H1 (cell line): ENCODE data around the gene FOXRED1. TPM values are rescaled to one million over a fixed set of nuclear protein-coding genes. Genes with fewer than 3 reads are reported as not detected.

ENCODE experiments used
- CTCF ChIA-PET: fragments of 300-600 bp; sonication (Branson Sonifier 250); formaldehyde crosslinking; loops from one replicate; lab custom pipeline; 2021; ENCODE audit not compliant: partially characterized antibody; lab: Charles Lee
- POLR2A ChIA-PET: fragments of 300-600 bp; sonication (Branson Sonifier 250); formaldehyde crosslinking; loops from one replicate; lab custom pipeline; 2021; ENCODE audit warnings: inconsistent platforms; ENCODE audit not compliant: partially characterized antibody; lab: Charles Lee
- DNase-seq, 2 experiments: peaks; one replicate each; pipeline versions ENCODE4 v3.0.0 to v3.0.0-alpha.2; 2010 to 2022; ENCODE audit warnings: low spot score in 2 of 2, low read depth in 1 of 2, mixed read lengths in 1 of 2
- FAIRE-seq: peaks from 2 replicates; lab custom pipeline; 2011; peaks lifted over from hg19 to GRCh38; lab: Jason Lieb, UNC
- H2AFZ ChIP-seq: 2 replicates; pipeline ENCODE4 v1.8.1; 2012; ENCODE audit warnings: low read length, inconsistent platforms
- H2AK5ac ChIP-seq: 2 replicates; pipeline ENCODE4 v1.6.1; 2013; ENCODE audit warnings: low read depth, low read length
- H2BK120ac ChIP-seq: replicated peaks from 2 replicates; pipeline ENCODE3; 2013; ENCODE audit warnings: low read depth, low read length, inconsistent platforms
- H2BK12ac ChIP-seq: 2 replicates; pipeline ENCODE4 v1.6.1; 2013; ENCODE audit warnings: low read depth, low read length
- H2BK15ac ChIP-seq: 2 replicates; pipeline ENCODE4 v1.6.1; 2013; ENCODE audit warnings: low read length
- H2BK20ac ChIP-seq: 2 replicates; pipeline ENCODE4 v1.6.1; 2013; ENCODE audit warnings: low read length
- H2BK5ac ChIP-seq: 2 replicates; pipeline ENCODE4 v1.6.1; 2013; ENCODE audit warnings: low read depth, low read length
- H3K14ac ChIP-seq: 2 replicates; pipeline ENCODE4 v1.6.1; 2013; ENCODE audit warnings: inconsistent platforms; ENCODE audit not compliant: insufficient read length
- H3K18ac ChIP-seq: 2 replicates; pipeline ENCODE4 v1.6.1; 2013; ENCODE audit warnings: low read length; ENCODE audit errors: extremely low read depth
- H3K23ac ChIP-seq: 2 replicates; pipeline ENCODE4 v1.6.1; 2013; ENCODE audit warnings: inconsistent platforms; ENCODE audit not compliant: insufficient read length
- H3K23me2 ChIP-seq: 2 replicates; pipeline ENCODE4 v1.6.1; 2013; ENCODE audit warnings: low read depth, low read length
- H3K27ac ChIP-seq: 2 replicates; pipeline ENCODE4 v1.6.1; 2011; ENCODE audit warnings: low read depth, low read length, inconsistent platforms
- H3K27me3 ChIP-seq, 4 experiments: replicated peaks in 1 of 4; 1 replicate in 1 of 4; 2 replicates in 3 of 4; pipeline versions ENCODE4 v1.6.1 to v1.8.1; 2011 to 2013; ENCODE audit warnings: low read length in 3 of 4, mild to moderate bottlenecking in 3 of 4, inconsistent platforms in 2 of 4, mixed read lengths in 2 of 4, moderate library complexity in 1 of 4; ENCODE audit not compliant: control insufficient read depth in 3 of 4, insufficient read depth in 3 of 4; ENCODE audit errors: extremely low read depth in 1 of 4
- H3K36me3 ChIP-seq, 4 experiments: 2 replicates each; pipeline versions ENCODE4 v1.6.1 to v1.8.1; 2011 to 2013; ENCODE audit warnings: mild to moderate bottlenecking in 4 of 4, low read length in 3 of 4, moderate library complexity in 2 of 4, control low read depth in 1 of 4, inconsistent platforms in 1 of 4; ENCODE audit not compliant: insufficient read depth in 4 of 4, control insufficient read depth in 2 of 4
- H3K4ac ChIP-seq: replicated peaks from 2 replicates; pipeline ENCODE3; 2013; ENCODE audit warnings: low read length, low read depth, mixed read lengths, inconsistent platforms; ENCODE audit not compliant: insufficient read length
- H3K4me1 ChIP-seq, 4 experiments: replicated peaks in 1 of 4; 1 replicate in 1 of 4; 2 replicates in 3 of 4; pipeline versions ENCODE4 v1.6.1 to v1.8.1; 2011 to 2013; ENCODE audit warnings: low read length in 3 of 4, inconsistent platforms in 2 of 4, mixed read lengths in 1 of 4; ENCODE audit not compliant: insufficient read depth in 4 of 4, control insufficient read depth in 3 of 4
- H3K4me2 ChIP-seq, 2 experiments: 2 replicates each; pipeline versions ENCODE4 v1.6.1 to v1.8.1; 2011 to 2013; ENCODE audit warnings: low read depth in 2 of 2, low read length in 2 of 2, control low read depth in 1 of 2, inconsistent platforms in 1 of 2, mild to moderate bottlenecking in 1 of 2; ENCODE audit not compliant: insufficient read depth in 1 of 2
- H3K4me3 ChIP-seq, 4 experiments: fragments of 200-600, 300-600 bp in 1 of 4; sonication (generic), shearing (Covaris generic), sonication (Bioruptor Twin) in 1 of 4; 2 replicates each; pipeline versions ENCODE4 v1.5.1 to v1.8.1; 2011 to 2016; ENCODE audit warnings: low read length in 4 of 4, low read depth in 3 of 4, control low read depth in 2 of 4, inconsistent platforms in 2 of 4, mild to moderate bottlenecking in 2 of 4, mixed read lengths in 1 of 4, moderate library complexity in 1 of 4; ENCODE audit not compliant: insufficient read depth in 2 of 4; ENCODE audit errors: extremely low read depth in 1 of 4
- H3K56ac ChIP-seq: replicated peaks from 2 replicates; pipeline ENCODE3; 2013; ENCODE audit warnings: low read depth, mild to moderate bottlenecking, mixed read lengths, low read length, inconsistent platforms; ENCODE audit not compliant: insufficient read length
- H3K79me1 ChIP-seq: 2 replicates; pipeline ENCODE4 v1.6.1; 2013; ENCODE audit warnings: low read depth, low read length, control low read depth
- H3K79me2 ChIP-seq, 2 experiments: 2 replicates each; pipeline versions ENCODE4 v1.6.1 to v1.8.1; 2012 to 2013; ENCODE audit warnings: low read length in 2 of 2, mild to moderate bottlenecking in 2 of 2, inconsistent platforms in 1 of 2; ENCODE audit not compliant: insufficient read depth in 2 of 2, control insufficient read depth in 1 of 2
- H3K9ac ChIP-seq, 4 experiments: replicated peaks in 1 of 4; 1 replicate in 1 of 4; 2 replicates in 3 of 4; pipeline versions ENCODE4 v1.6.1 to v1.8.1; 2011 to 2013; ENCODE audit warnings: low read depth in 3 of 4, low read length in 3 of 4, control low read depth in 2 of 4, mild to moderate bottlenecking in 2 of 4, moderate library complexity in 2 of 4, inconsistent platforms in 1 of 4; ENCODE audit errors: extremely low read depth in 1 of 4
- H3K9me3 ChIP-seq, 2 experiments: 2 replicates each; pipeline versions ENCODE4 v1.6.1 to v1.8.1; 2012 to 2013; ENCODE audit warnings: mild to moderate bottlenecking in 2 of 2, moderate library complexity in 2 of 2, control low read depth in 1 of 2, inconsistent platforms in 1 of 2, low read depth in 1 of 2, low read length in 1 of 2, mixed read lengths in 1 of 2; ENCODE audit not compliant: insufficient read depth in 2 of 2
- H4K20me1 ChIP-seq, 2 experiments: replicated peaks in 1 of 2; 2 replicates each; pipeline versions ENCODE3 to v1.8.1; 2011 to 2013; ENCODE audit warnings: inconsistent platforms in 2 of 2, low read length in 2 of 2, mild to moderate bottlenecking in 1 of 2; ENCODE audit not compliant: insufficient read depth in 2 of 2, control insufficient read depth in 1 of 2
- H4K5ac ChIP-seq: 2 replicates; pipeline ENCODE4 v1.6.1; 2013; ENCODE audit warnings: low read length, low read depth, mixed read lengths, inconsistent platforms; ENCODE audit not compliant: insufficient read length
- H4K8ac ChIP-seq: 2 replicates; pipeline ENCODE4 v1.8.0; 2013; ENCODE audit warnings: mild to moderate bottlenecking, moderate library complexity, low read length, inconsistent platforms; ENCODE audit not compliant: insufficient read depth; ENCODE audit errors: extremely low read depth
- H4K91ac ChIP-seq: replicated peaks from 2 replicates; pipeline ENCODE3; 2013; ENCODE audit warnings: low read length, mixed read lengths, inconsistent platforms; ENCODE audit not compliant: insufficient read length
- HDAC2 ChIP-seq, 2 experiments: fragments of 300-600 bp in 1 of 2; sonication (generic) in 1 of 2; IDR thresholded peaks; 2 replicates each; pipeline ENCODE4 v1.6.1; 2011 to 2012; ENCODE audit warnings: low read depth in 2 of 2, low read length in 2 of 2, mild to moderate bottlenecking in 2 of 2, moderate library complexity in 2 of 2, borderline replicate concordance in 1 of 2, inconsistent platforms in 1 of 2
- JUN ChIP-seq: IDR thresholded peaks from 2 replicates; pipeline ENCODE4 v1.6.1; 2011; ENCODE audit warnings: low read depth, mild to moderate bottlenecking, improper control_type of control experiment, low read length
- NANOG ChIP-seq: IDR thresholded peaks from 2 replicates; pipeline ENCODE4 v1.6.1; 2011; ENCODE audit warnings: low read length, low read depth, mild to moderate bottlenecking, inconsistent platforms; ENCODE audit not compliant: insufficient read depth, poor library complexity, severe bottlenecking
- RAD21 ChIP-seq, 2 experiments: IDR thresholded peaks in 1 of 2; conservative IDR thresholded peaks in 1 of 2; 2 replicates each; pipeline ENCODE4 v1.6.1; 2011; ENCODE audit warnings: low read depth in 2 of 2, low read length in 2 of 2, improper control_type of control experiment in 1 of 2, inconsistent platforms in 1 of 2, mild to moderate bottlenecking in 1 of 2, moderate library complexity in 1 of 2
- RBBP5 ChIP-seq: IDR thresholded peaks from 2 replicates; pipeline ENCODE4 v1.7.1; 2012; ENCODE audit warnings: low read depth, mild to moderate bottlenecking, inconsistent platforms, low read length, moderate library complexity, borderline replicate concordance
- RFX5 ChIP-seq: IDR thresholded peaks from 2 replicates; pipeline ENCODE4 v1.6.1; 2011; ENCODE audit warnings: low read depth, low read length, improper control_type of control experiment, borderline replicate concordance
- SIN3A ChIP-seq, 2 experiments: IDR thresholded peaks in 1 of 2; conservative IDR thresholded peaks in 1 of 2; 2 replicates each; pipeline ENCODE4 v1.6.1; 2011 to 2012; ENCODE audit warnings: low read length in 2 of 2, improper control_type of control experiment in 1 of 2, low read depth in 1 of 2, mild to moderate bottlenecking in 1 of 2
- SP1 ChIP-seq: IDR thresholded peaks from 2 replicates; pipeline ENCODE4 v1.6.1; 2011; ENCODE audit warnings: low read depth, low read length
- TAF1 ChIP-seq: IDR thresholded peaks from 2 replicates; pipeline ENCODE4 v1.6.1; 2011; ENCODE audit warnings: mild to moderate bottlenecking, low read depth, low read length
- TAF7 ChIP-seq: optimal IDR thresholded peaks from 2 replicates; pipeline ENCODE3; 2011; ENCODE audit warnings: low read depth, mild to moderate bottlenecking, inconsistent platforms, low read length, moderate library complexity, borderline replicate concordance
- TBP ChIP-seq: IDR thresholded peaks from 2 replicates; pipeline ENCODE4 v1.6.1; 2011; ENCODE audit warnings: low read depth, low read length, improper control_type of control experiment
- YY1 ChIP-seq: IDR thresholded peaks from 2 replicates; pipeline ENCODE4 v1.6.1; 2011; ENCODE audit warnings: low read depth, mild to moderate bottlenecking, low read length
- WGBS, 2 experiments: shearing (Covaris generic) in 1 of 2; methylation state at CpG; one replicate each; pipeline versions ENCODE4 v1.1.6 to v1.1.7; 2013 to 2015; ENCODE audit warnings: low lambda C conversion rate in 2 of 2, mixed read lengths in 2 of 2, inconsistent platforms in 1 of 2, low coverage in 1 of 2, missing lambda C conversion rate in 1 of 2; ENCODE audit not compliant: insufficient replicate concordance in 2 of 2, insufficient coverage in 1 of 2, insufficient read length in 1 of 2; ENCODE audit errors: extremely low coverage in 1 of 2, missing lambda C conversion rate in 1 of 2; 5-methylcytosine and 5-hydroxymethylcytosine counted together
- polyA plus RNA-seq, 7 experiments: library from polyadenylated mRNA; depleted of rRNA in 3 of 7; stranded (reverse) in 5 of 7; unstranded in 2 of 7; fragments of >200 nt in 5 of 7; fragments of 200-250 nt in 2 of 7; gene quantifications; 1 replicate in 5 of 7; 2 replicates in 1 of 7; 4 replicates in 1 of 7; pipeline versions ENCODE4 v1.2.1 to v1.2.3, GENCODE V29; 2011 to 2013; ENCODE audit warnings: missing spikeins in 2 of 7, mixed read lengths in 2 of 7
- total RNA-seq: library from RNA; stranded (reverse); fragmentation: NEBNext Ultra II Directional; extraction: Animal tissue kit (Norgen Biotek cat#: 25700); gene quantifications from 2 replicates; pipeline ENCODE4 v1.2.1, GENCODE V29; 2021
- TF ChIP-seq, protein P1 (sequence below): IDR thresholded peaks from 2 replicates; pipeline ENCODE4 v1.6.1; 2011; ENCODE audit warnings: low read depth, mild to moderate bottlenecking, low read length; ENCODE audit not compliant: insufficient read depth

FOXRED1 gene
- total and polyA plus RNA-seq, 2 of the 8 experiments (the other 6 are each of a cell fraction or from before 2014, with no cell fraction given), result 48.8 to 99.4 TPM

DNA sequence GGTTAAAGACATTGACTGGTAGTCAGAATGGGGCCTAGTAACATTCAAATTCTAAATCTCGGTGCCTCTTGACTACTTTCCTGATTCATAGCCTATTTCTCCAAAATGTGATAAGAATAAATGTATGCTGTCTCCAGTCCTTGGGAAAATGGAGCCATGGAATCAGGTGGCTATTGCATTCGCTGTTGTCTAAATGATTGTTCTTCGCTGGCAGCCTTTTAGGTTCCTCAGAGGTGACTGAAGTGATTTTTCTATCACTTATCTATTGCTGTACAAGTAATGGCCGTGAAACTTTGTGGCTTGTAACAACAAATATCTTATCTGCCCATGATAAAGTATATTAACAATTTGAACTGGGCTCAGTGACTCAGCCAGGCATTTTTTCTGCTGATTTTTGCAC is 15.7 kb upstream of the FOXRED1 start:
- ChIA-PET CTCF (no interaction called here), POLR2A (interaction anchor here (2.9 kb wide), 1 partner anchor 9 kb away, joined by 11 read pairs; no protein-coding TSS in a partner anchor)
- no peak overlapping the region for H4K91ac ChIP-seq
- WGBS, 2 experiments, result 91% methylated on average over 4 of the region's 4 CpGs; no CpG with 5 or more reads in 1 of the 2 experiments
- H3K4me2 ChIP-seq, result no peak overlapping the region
- no peak overlapping the region for H3K4ac ChIP-seq
- no peak overlapping the region for H3K56ac ChIP-seq
- H3K23me2 ChIP-seq, result no peaks in the 10 kb centered on the region
- H4K20me1 ChIP-seq, result peaks cover 0 to 4% of the 10 kb centered on the region in 2 experiments
- no peak overlapping the region for H2BK15ac ChIP-seq
- H3K9me3 ChIP-seq, result no peaks in the 10 kb centered on the region
- no peak overlapping the region for H2BK20ac ChIP-seq
- H3K14ac ChIP-seq, result no peak overlapping the region
- no peak overlapping the region for H4K5ac ChIP-seq
- no peaks in the 10 kb centered on the region for H3K4me1 ChIP-seq
- no peak overlapping the region for H2AFZ ChIP-seq
- DNase-seq (no peak), FAIRE-seq (no peak)
- no peak overlapping the region for H2BK5ac ChIP-seq
- H3K9ac ChIP-seq, result no peak overlapping the region
- H3K36me3 ChIP-seq, result peaks cover 4 to 49% (median 28%) of the 10 kb centered on the region in 4 experiments
- H3K18ac ChIP-seq, result no peak overlapping the region
- no peak overlapping the region for H3K23ac ChIP-seq
- H3K4me3 ChIP-seq, result no peak overlapping the region
- H2BK12ac ChIP-seq, result no peak overlapping the region
- H3K79me1 ChIP-seq, result no peaks in the 10 kb centered on the region; the same call in 1 of the 2 replicates
- H3K79me2 ChIP-seq, result no peaks in the 10 kb centered on the region
- H2BK120ac ChIP-seq, result no peak overlapping the region
- no peak overlapping the region for H3K27ac ChIP-seq
- H4K8ac ChIP-seq, result no peak overlapping the region
- H2AK5ac ChIP-seq, result no peak overlapping the region
- H3K27me3 ChIP-seq, result no peaks in the 10 kb centered on the region
- TF ChIP-seq HDAC2 (IDR thresholded peaks at IDR 0.05; ENCODE audit: borderline replicate concordance in 1 of 2, low read depth in 2 of 2, low read length in 2 of 2) (no peak), SIN3A (conservative IDR thresholded peaks at IDR 0.05 in 1 of 2, IDR thresholded peaks at IDR 0.05 in 1 of 2; ENCODE audit: low read depth in 1 of 2, low read length in 2 of 2) (no peak), RAD21 (IDR thresholded peaks at IDR 0.05 in 1 of 2, conservative IDR thresholded peaks at IDR 0.05 in 1 of 2; ENCODE audit: low read depth in 2 of 2, low read length in 2 of 2) (no peak), NANOG (no peak), TAF1 (no peak), YY1 (no peak), JUN (no peak), TAF7 (no peak), RFX5 (no peak), SP1 (no peak), RBBP5 (no peak), TBP (no peak)
- TF ChIP-seq, protein P1, sequence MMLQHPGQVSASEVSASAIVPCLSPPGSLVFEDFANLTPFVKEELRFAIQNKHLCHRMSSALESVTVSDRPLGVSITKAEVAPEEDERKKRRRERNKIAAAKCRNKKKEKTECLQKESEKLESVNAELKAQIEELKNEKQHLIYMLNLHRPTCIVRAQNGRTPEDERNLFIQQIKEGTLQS, result no peak
